ENCODE data around the gene CCL22. TPM values are rescaled to one million over a fixed set of nuclear protein-coding genes. Genes with fewer than 3 reads are reported as not detected.

Gene CCL22
- total RNA-seq, 4 donors from 2014 or later = 6.7 TPM; not detected in 3

DNA sequence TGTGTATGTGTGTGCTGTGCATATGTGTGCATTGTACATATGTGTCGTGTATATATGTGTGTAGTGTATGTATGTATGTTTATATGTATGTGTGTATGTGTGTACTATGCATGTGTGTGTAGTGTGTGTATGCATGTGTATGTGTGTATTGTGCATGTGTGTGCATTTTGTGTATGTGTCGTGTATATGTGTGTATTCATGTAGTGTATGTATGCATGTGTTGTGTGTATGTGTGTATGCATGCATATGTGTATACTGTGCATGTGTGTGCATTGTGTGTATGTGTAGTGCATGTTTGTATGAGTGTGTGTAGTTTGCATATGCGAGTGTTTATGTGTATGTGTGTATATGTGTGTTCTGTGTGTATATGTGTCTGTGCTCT is 30.5 kb downstream of the CCL22 start:
- no peak for ATAC-seq (ENCODE audit: low FRiP score)
- TF ChIP-seq, protein P1, sequence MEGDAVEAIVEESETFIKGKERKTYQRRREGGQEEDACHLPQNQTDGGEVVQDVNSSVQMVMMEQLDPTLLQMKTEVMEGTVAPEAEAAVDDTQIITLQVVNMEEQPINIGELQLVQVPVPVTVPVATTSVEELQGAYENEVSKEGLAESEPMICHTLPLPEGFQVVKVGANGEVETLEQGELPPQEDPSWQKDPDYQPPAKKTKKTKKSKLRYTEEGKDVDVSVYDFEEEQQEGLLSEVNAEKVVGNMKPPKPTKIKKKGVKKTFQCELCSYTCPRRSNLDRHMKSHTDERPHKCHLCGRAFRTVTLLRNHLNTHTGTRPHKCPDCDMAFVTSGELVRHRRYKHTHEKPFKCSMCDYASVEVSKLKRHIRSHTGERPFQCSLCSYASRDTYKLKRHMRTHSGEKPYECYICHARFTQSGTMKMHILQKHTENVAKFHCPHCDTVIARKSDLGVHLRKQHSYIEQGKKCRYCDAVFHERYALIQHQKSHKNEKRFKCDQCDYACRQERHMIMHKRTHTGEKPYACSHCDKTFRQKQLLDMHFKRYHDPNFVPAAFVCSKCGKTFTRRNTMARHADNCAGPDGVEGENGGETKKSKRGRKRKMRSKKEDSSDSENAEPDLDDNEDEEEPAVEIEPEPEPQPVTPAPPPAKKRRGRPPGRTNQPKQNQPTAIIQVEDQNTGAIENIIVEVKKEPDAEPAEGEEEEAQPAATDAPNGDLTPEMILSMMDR (IDR thresholded peaks at IDR 0.05) = no peak
- DNase-seq (ENCODE audit: low spot score) = no peak

DNA sequence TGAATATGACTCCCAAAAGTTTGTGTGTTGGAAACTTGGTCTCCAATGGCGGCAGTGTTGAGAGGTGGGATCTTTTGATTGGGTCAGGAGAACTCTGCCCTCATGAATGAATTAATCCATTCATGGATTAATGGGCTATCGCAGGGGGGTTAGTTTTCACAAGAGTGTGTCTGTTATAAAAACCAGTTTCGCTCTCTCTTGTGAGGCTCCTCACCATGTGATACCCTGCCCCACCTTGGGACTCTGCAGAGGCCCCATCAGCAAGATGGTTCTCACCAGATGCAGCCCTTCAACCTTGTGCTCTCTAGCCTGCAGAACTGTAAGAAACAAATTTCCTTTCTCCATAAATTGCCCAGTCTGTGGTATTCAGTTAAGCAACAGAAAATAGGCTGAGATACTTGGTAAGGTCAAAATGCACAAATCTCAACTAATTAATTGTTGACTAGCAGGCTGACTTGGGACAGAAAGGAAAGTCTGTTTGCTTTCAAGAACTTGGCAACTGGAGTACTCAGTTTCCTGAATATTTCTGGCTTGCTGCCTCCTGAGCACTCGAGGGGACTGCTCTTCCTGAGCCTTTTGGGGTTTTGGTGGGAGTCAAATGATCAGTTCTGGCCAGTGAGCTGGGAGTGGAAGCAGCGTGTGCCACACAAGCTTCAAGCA is 32.2 kb downstream of the CCL22 start:
- ATAC-seq (ENCODE audit: low FRiP score) = no peak
- TF ChIP-seq, protein P1 (IDR thresholded peaks at IDR 0.05) = no peak

DNA sequence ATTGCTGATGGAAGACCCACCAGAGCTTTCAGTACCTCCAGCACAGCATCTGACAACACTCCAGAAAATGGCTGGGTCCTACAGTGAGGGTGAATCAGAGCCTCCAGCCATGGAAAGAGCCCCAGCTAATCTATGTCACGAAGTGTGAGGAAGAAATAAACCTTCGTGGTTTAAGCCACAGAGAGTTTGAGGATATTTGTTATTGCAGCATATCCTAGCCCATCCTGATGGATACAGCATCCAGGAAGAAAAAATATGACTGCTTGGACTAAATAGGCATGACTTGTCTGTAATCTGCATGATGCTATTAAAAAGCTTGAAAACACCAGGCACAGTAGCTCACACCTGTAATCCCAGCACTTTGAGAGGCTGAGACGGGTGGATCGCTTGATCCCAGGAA is 32.7 kb downstream of the CCL22 start:
- ATAC-seq (ENCODE audit: low FRiP score) = no peak
- TF ChIP-seq, protein P1 (IDR thresholded peaks at IDR 0.05) = no peak
- no peak for DNase-seq (ENCODE audit: low spot score)

More for the DNA sequence above, 32.2 kb downstream of the CCL22 start:
- no peak for DNase-seq (ENCODE audit: low spot score)

- no peak for ATAC-seq (ENCODE audit: low FRiP score)
- no peak for DNase-seq (ENCODE audit: low spot score)
- TF ChIP-seq, protein P1 (IDR thresholded peaks at IDR 0.05) = no peak
Observed at GRCh38 chr16:57391708-57392107, 33.1 kb downstream of the CCL22 start.

DNA sequence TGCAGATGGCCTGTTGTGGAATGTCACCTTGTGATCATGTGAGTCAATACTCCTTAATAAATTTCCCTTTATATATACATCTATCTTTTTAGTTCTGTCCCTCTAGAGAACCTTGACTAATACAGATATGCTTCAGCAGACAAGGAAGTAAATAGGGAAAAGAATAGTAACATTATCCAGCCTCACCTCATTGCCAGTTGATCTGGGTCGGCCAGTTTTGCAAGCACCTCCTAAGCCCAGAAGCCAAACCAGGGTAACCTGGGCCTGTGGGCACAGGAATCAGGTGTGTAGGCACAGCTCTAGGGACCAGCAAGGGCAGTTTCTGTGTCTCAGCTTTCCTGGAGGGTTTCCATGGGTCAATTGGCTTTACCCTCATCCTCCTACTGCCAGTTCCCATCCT is 34.1 kb downstream of the CCL22 start:
- ATAC-seq (ENCODE audit: low FRiP score) = no peak
- TF ChIP-seq, protein P1 (IDR thresholded peaks at IDR 0.05) = no peak
- DNase-seq (ENCODE audit: low spot score) = no peak

GRCh38 chr16:57394444-57394843 is 35.9 kb downstream of the CCL22 start:
- DNase-seq (ENCODE audit: low spot score) (no peak), ATAC-seq (ENCODE audit: low FRiP score) (no peak)
- TF ChIP-seq, protein P1 (IDR thresholded peaks at IDR 0.05) = no peak

GRCh38 chr16:57395026-57395425 is 36.4 kb downstream of the CCL22 start:
- no peak for DNase-seq (ENCODE audit: low spot score)
- no peak for ATAC-seq (ENCODE audit: low FRiP score)
- TF ChIP-seq, protein P1 (IDR thresholded peaks at IDR 0.05) = no peak
